ENCODE data around the gene DNMBP. TPM values are rescaled to one million over a fixed set of nuclear protein-coding genes. Genes with fewer than 3 reads are reported as not detected.

Gene DNMBP
- total RNA-seq, 5 donors from 2014 or later (not counting 1 experiment from before 2014, with no cell fraction given): 4.4 to 5.8 (median 4.6) TPM

DNA sequence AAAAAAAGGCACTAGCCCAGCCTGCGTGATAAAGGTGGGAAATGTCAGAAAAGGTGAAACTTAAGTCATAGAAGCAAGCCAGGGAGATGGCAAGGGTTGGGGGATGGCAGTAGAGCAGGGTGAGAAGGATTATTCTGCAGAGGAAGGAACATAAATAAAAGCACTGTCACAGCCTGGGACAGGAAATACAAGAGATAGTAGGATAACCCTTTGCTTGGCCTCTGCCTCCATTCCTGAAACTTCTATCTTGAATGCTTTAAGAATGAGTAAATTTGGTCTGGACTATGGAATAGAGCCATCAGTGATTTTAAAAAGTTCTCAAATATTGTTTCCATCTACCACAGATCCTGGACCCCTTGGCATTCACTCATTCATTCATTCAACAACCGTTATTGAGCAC lies 177.3 kb downstream of the DNMBP start:
- Histone ChIP-seq H3K4me1 (ENCODE audit: control insufficient read depth in 1 of 2, extremely low read depth in 1 of 2, insufficient read depth in 2 of 2, low read length in 2 of 2) (no peaks in the 10 kb centered on the region), H3K9me3 (no peaks in the 10 kb centered on the region), H3K27me3 (replicated peaks in 1 of 2; ENCODE audit: control insufficient read depth in 2 of 2, extremely low read depth in 1 of 2, insufficient read depth in 2 of 2, low read length in 1 of 2) (no peaks in the 10 kb centered on the region), H3K27ac (ENCODE audit: low read length) (no peak overlapping the region), H3K36me3 (ENCODE audit: control insufficient read depth in 2 of 2, extremely low read depth in 1 of 2, insufficient read depth in 1 of 2, low read length in 1 of 2) (no peaks in the 10 kb centered on the region), H3K4me3 (ENCODE audit: control insufficient read depth in 1 of 2, extremely low read depth in 1 of 2, low read length in 1 of 2) (no peak overlapping the region)
- POLR2A ChIA-PET: no interaction called here
- ATAC-seq (replicated peaks in 1 of 4) (no peak), DNase-seq (no peak)
- CTCF ChIA-PET: no interaction called here
- H3K27ac Mint-ChIP-seq: no peak overlapping the region
- no peaks in the 10 kb centered on the region for H3K27me3 Mint-ChIP-seq
- peaks cover 0 to 8% (median 6%) of the 10 kb centered on the region in 3 donors for H3K4me1 Mint-ChIP-seq
- H3K9me3 Mint-ChIP-seq: peaks cover 7 to 13% (median 10%) of the 10 kb centered on the region in 3 donors
- 91% methylated on average over 1 of the region's 2 CpGs for WGBS (ENCODE audit: insufficient coverage)
- no peak overlapping the region for H3K4me3 Mint-ChIP-seq
- peaks cover 27% of the 10 kb centered on the region for H3K36me3 Mint-ChIP-seq

DNA sequence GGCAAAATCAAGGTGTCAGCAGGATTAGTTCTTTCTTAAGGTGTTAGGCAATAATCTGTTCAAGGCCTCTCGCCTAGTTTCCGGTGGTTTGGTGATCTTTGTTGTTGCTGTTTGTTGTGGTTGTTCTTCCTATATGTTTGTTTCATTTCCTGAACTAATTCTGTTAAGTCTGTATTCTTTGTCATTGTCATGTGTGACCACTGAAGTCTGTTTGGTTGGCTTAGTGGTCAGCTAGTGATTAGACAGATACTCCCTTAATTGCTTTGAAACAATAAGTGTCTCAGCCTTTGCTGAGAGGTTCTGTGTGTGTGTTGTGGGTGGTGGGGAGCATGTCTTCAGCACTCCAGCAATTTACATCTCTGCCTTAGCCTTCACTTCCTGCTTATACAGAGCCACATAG lies 181.3 kb downstream of the DNMBP start:
- DNase-seq (peak in 1 of 35 experiments; percentile 8), ATAC-seq (replicated peaks in 1 of 4) (no peak)
- POLR2A ChIA-PET: no interaction called here
- no peaks in the 10 kb centered on the region for H3K36me3 ChIP-seq (ENCODE audit: control insufficient read depth in 2 of 2, extremely low read depth in 1 of 2, insufficient read depth in 1 of 2, low read length in 1 of 2)
- Mint-ChIP-seq H3K4me3 (no peak overlapping the region), H3K27ac (peak overlapping the region in 1 of 2 donors; percentile 15), H3K4me1 (peaks cover 0 to 8% (median 6%) of the 10 kb centered on the region in 3 donors), H3K36me3 (peaks cover 30% of the 10 kb centered on the region), H3K27me3 (no peaks in the 10 kb centered on the region), H3K9me3 (peaks cover 7 to 16% (median 10%) of the 10 kb centered on the region in 3 donors)
- H3K27ac ChIP-seq (ENCODE audit: low read length): no peak overlapping the region
- H3K4me1 ChIP-seq (ENCODE audit: control insufficient read depth in 1 of 2, extremely low read depth in 1 of 2, insufficient read depth in 2 of 2, low read length in 2 of 2): no peaks in the 10 kb centered on the region
- H3K4me3 ChIP-seq (ENCODE audit: control insufficient read depth in 1 of 2, extremely low read depth in 1 of 2, low read length in 1 of 2): no peak overlapping the region
- H3K27me3 ChIP-seq (replicated peaks in 1 of 2; ENCODE audit: control insufficient read depth in 2 of 2, extremely low read depth in 1 of 2, insufficient read depth in 2 of 2, low read length in 1 of 2): no peaks in the 10 kb centered on the region
- CTCF ChIA-PET: interaction anchor here in 1 of 2 donors (1.1 kb wide), 1 partner anchor 217 kb away, joined by 3 read pairs; no protein-coding TSS in a partner anchor
- no peaks in the 10 kb centered on the region for H3K9me3 ChIP-seq
- WGBS (ENCODE audit: insufficient coverage): 30% methylated on average over 2 of the region's 2 CpGs

DNA sequence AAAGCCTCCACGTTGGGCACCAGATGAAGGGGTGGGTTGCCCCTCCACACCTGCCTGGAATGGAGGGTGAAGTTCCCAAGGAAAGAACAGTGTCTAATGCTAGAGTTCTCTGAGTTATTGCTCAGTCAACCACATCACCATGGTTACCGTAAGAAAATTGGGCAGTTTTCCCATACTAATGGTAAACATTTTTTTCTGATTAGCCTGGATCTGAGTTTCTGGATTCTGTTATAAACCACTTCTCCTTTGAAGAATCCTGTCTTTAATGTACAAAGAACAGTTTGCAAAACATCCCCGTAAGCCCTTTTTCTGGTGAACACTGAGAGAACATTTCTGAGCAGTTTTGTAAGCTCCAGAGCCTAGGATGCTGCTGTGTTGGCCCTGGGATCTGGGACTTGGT lies 181.8 kb downstream of the DNMBP start:
- CTCF ChIA-PET: interaction anchor here in 1 of 2 donors (1.1 kb wide), 1 partner anchor 218 kb away, joined by 3 read pairs; no protein-coding TSS in a partner anchor
- peaks cover 0 to 8% (median 6%) of the 10 kb centered on the region in 3 donors for H3K4me1 Mint-ChIP-seq
- DNase-seq: no peak
- POLR2A ChIA-PET: interaction anchor here in 1 of 2 donors (0.6 kb wide), 1 partner anchor 207 kb away, joined by 4 read pairs; no protein-coding TSS in a partner anchor
- no peaks in the 10 kb centered on the region for H3K36me3 ChIP-seq (ENCODE audit: control insufficient read depth in 2 of 2, extremely low read depth in 1 of 2, insufficient read depth in 1 of 2, low read length in 1 of 2)
- H3K27me3 Mint-ChIP-seq: no peaks in the 10 kb centered on the region
- no peak overlapping the region for H3K27ac ChIP-seq (ENCODE audit: low read length)
- no peaks in the 10 kb centered on the region for H3K27me3 ChIP-seq (replicated peaks in 1 of 2; ENCODE audit: control insufficient read depth in 2 of 2, extremely low read depth in 1 of 2, insufficient read depth in 2 of 2, low read length in 1 of 2)
- 100% methylated on average over 2 of the region's 3 CpGs for WGBS (ENCODE audit: insufficient coverage)
- peaks cover 7 to 16% (median 10%) of the 10 kb centered on the region in 3 donors for H3K9me3 Mint-ChIP-seq
- H3K27ac Mint-ChIP-seq: no peak overlapping the region
- no peak for ATAC-seq (replicated peaks in 1 of 4)
- no peaks in the 10 kb centered on the region for H3K9me3 ChIP-seq
- H3K4me3 Mint-ChIP-seq: no peak overlapping the region
- no peaks in the 10 kb centered on the region for H3K4me1 ChIP-seq (ENCODE audit: control insufficient read depth in 1 of 2, extremely low read depth in 1 of 2, insufficient read depth in 2 of 2, low read length in 2 of 2)
- no peak overlapping the region for H3K4me3 ChIP-seq (ENCODE audit: control insufficient read depth in 1 of 2, extremely low read depth in 1 of 2, low read length in 1 of 2)
- H3K36me3 Mint-ChIP-seq: peaks cover 30% of the 10 kb centered on the region

Other genes starting within 250 kb of the DNMBP start
- 1 to 10 TPM; 2.8 to 5.6 (median 4.0) TPM for gene ABCC2, start 227.3 kb downstream of the DNMBP start, total RNA-seq
- not detected for gene CPN1, start 71.9 kb upstream of the DNMBP start, total RNA-seq
- 10 to 100 TPM in 2 of 5 donors, 1 to 10 TPM in 3; 4.1 to 11.6 (median 8.9) TPM for gene ERLIN1, start 176.1 kb upstream of the DNMBP start, total RNA-seq
- 10 to 100 TPM; 16.5 to 18.7 (median 17.2) TPM for gene CHUK, start 219.6 kb upstream of the DNMBP start, total RNA-seq

All from T-cell (primary cell).